Fibroblast of skin of left quadriceps (primary cell): ENCODE results near the gene ELAVL1.

ENCODE experiments used
- DNase-seq, 2 experiments: peaks; one replicate each; pipeline ENCODE4 v3.0.0-alpha.2; 2013; ENCODE audit warnings: low read depth in 2 of 2

ELAVL1 gene

GRCh38 chr19:7910321-7911161, 94.9 kb downstream of the ELAVL1 start:
- no peak for DNase-seq

- no peak for DNase-seq
Observed at GRCh38 chr19:7909471-7910067, 95.9 kb downstream of the ELAVL1 start.

- no peak for DNase-seq
Observed at GRCh38 chr19:7908742-7909461, 96.5 kb downstream of the ELAVL1 start.
